A549 (cell line): ENCODE measurements around the gene DISP3. TPM values are rescaled to one million over a fixed set of nuclear protein-coding genes. Genes with fewer than 3 reads are reported as not detected.

ENCODE experiments used
- ATAC-seq, 2 experiments: fragments of 200-7000 bp in 1 of 2; fragments of >200 bp in 1 of 2; cut with Nextera tagmentation in 1 of 2; cut with Tn5 transposase in 1 of 2; 3 replicates each; pipeline versions ENCODE4 v1.8.0 to v1.9.1; 2018 to 2020; ENCODE audit warnings: mild to moderate bottlenecking in 1 of 2, moderate library complexity in 1 of 2
- CTCF ChIA-PET: fragments of 300-600 bp; sonication (Branson Sonifier 250); formaldehyde crosslinking; extraction: SDS; loops from one replicate; lab custom pipeline; 2021; ENCODE audit warnings: antibody characterized with exemption, inconsistent platforms; lab: Yijun Ruan, JAX
- POLR2A ChIA-PET: fragments of 350-600 bp; formaldehyde crosslinking; extraction: SDS; loops from one replicate; lab custom pipeline; 2021; ENCODE audit warnings: antibody characterized with exemption, inconsistent platforms; lab: Yijun Ruan, JAX
- DNase-seq, 2 experiments: peaks; one replicate each; pipeline versions ENCODE4 v3.0.0 to v3.0.0-alpha.2; 2011 to 2016; ENCODE audit warnings: low read depth in 1 of 2, low spot score in 1 of 2
- FAIRE-seq: peaks from 2 replicates; lab custom pipeline; 2011; peaks lifted over from hg19 to GRCh38; lab: Jason Lieb, UNC
- H3K27ac ChIP-seq, 2 experiments: fragments of >200 bp; sonication (Bioruptor Twin); formaldehyde crosslinking; 3 replicates each; pipeline ENCODE4 v1.5.1; 2016 to 2017
- H3K4me1 ChIP-seq: fragments of >200 bp; sonication (Bioruptor Twin); formaldehyde crosslinking; 3 replicates; pipeline ENCODE4 v1.6.1; 2016
- H3K4me2 ChIP-seq: fragments of >200 bp; sonication (Bioruptor Twin); formaldehyde crosslinking; 3 replicates; pipeline ENCODE4 v1.6.1; 2016
- H3K4me3 ChIP-seq: fragments of >200 bp; sonication (Bioruptor Twin); formaldehyde crosslinking; 3 replicates; pipeline ENCODE4 v1.5.1; 2016
- H3K9me3 ChIP-seq: fragments of >200 bp; sonication (Bioruptor Twin); formaldehyde crosslinking; 3 replicates; pipeline ENCODE4 v1.6.1; 2016
- ATOH8 ChIP-seq: fragments of 250-450 bp; sonication (Bioruptor Pico); IDR thresholded peaks from 2 replicates; pipeline ENCODE4 v1.5.0; 2020; ENCODE audit warnings: low read depth, mild to moderate bottlenecking, moderate library complexity
- CBX8 ChIP-seq: fragments of 200-600 bp; sonication (generic); IDR thresholded peaks from 2 replicates; pipeline ENCODE4 v1.6.1; 2016
- EHMT2 ChIP-seq: fragments of 200-600 bp; sonication (generic); IDR thresholded peaks from 2 replicates; pipeline ENCODE4 v1.6.1; 2016; ENCODE audit warnings: antibody characterized with exemption, low read depth, mild to moderate bottlenecking, moderate library complexity
- ELK1 ChIP-seq: fragments of 150-350 bp; IDR thresholded peaks from 2 replicates; pipeline ENCODE4 v1.6.1; 2014; ENCODE audit warnings: low read depth, mild to moderate bottlenecking, low read length
- ESRRA ChIP-seq: fragments of 150-350 bp; IDR thresholded peaks from 2 replicates; pipeline ENCODE4 v1.6.1; 2014; ENCODE audit warnings: mild to moderate bottlenecking, low read length, borderline replicate concordance
- FOSB ChIP-seq: fragments of 250-450 bp; sonication (Bioruptor Pico); IDR thresholded peaks from 2 replicates; pipeline ENCODE4 v1.5.0; 2020; ENCODE audit warnings: mild to moderate bottlenecking, moderate library complexity
- FOSL2 ChIP-seq, 2 experiments: fragments of 450-650 bp in 1 of 2; fragments of >200 bp in 1 of 2; sonication (Bioruptor Twin) in 1 of 2; formaldehyde crosslinking; IDR thresholded peaks; 2 replicates each; pipeline versions ENCODE4 v1.5.0 to v1.6.1; 2016 to 2020; ENCODE audit warnings: mild to moderate bottlenecking in 1 of 2, moderate library complexity in 1 of 2
- FOXS1 ChIP-seq: fragments of 250-450 bp; sonication (Bioruptor Pico); IDR thresholded peaks from 2 replicates; pipeline ENCODE4 v1.5.0; 2020; ENCODE audit warnings: mild to moderate bottlenecking, moderate library complexity
- HEYL ChIP-seq: fragments of 250-450 bp; sonication (Bioruptor Pico); IDR thresholded peaks from 2 replicates; pipeline ENCODE4 v1.8.0; 2021; ENCODE audit warnings: mild to moderate bottlenecking, moderate library complexity
- HOXB13 ChIP-seq: fragments of 250-450 bp; sonication (Bioruptor Pico); IDR thresholded peaks from 2 replicates; pipeline ENCODE4 v1.5.0; 2020; ENCODE audit warnings: low read depth, mild to moderate bottlenecking, moderate library complexity
- JUN ChIP-seq, 2 experiments: fragments of >200 bp; sonication (Bioruptor Twin); formaldehyde crosslinking; IDR thresholded peaks; 2 replicates in 1 of 2; 3 replicates in 1 of 2; pipeline ENCODE4 v1.6.1; 2016 to 2017
- JUNB ChIP-seq: fragments of >200 bp; sonication (Bioruptor Twin); formaldehyde crosslinking; IDR thresholded peaks from 2 replicates; pipeline ENCODE4 v1.6.1; 2016
- KDM5A ChIP-seq: fragments of 200-600 bp; sonication (generic); IDR thresholded peaks from 2 replicates; pipeline ENCODE4 v1.6.1; 2016; ENCODE audit warnings: antibody characterized with exemption, mild to moderate bottlenecking
- MAFK ChIP-seq: fragments of 450-650 bp; IDR thresholded peaks from 2 replicates; pipeline ENCODE4 v1.6.1; 2014; ENCODE audit not compliant: partially characterized antibody
- MYC ChIP-seq: IDR thresholded peaks from 2 replicates; pipeline ENCODE4 v1.6.1; 2012; ENCODE audit warnings: mild to moderate bottlenecking, inconsistent platforms, low read length, improper control_type of control experiment, borderline replicate concordance
- NFE2L2 ChIP-seq: fragments of 150-350 bp; conservative IDR thresholded peaks from 2 replicates; pipeline ENCODE4 v1.6.1; 2014; ENCODE audit warnings: low read length
- NPAS2 ChIP-seq: fragments of 250-450 bp; sonication (Bioruptor Pico); IDR thresholded peaks from 2 replicates; pipeline ENCODE4 v1.8.0; 2022; ENCODE audit warnings: mild to moderate bottlenecking, moderate library complexity, borderline replicate concordance
- POLR2AphosphoS2 ChIP-seq: conservative IDR thresholded peaks from 2 replicates; pipeline ENCODE4 v1.6.1; 2012; ENCODE audit warnings: low read length, improper control_type of control experiment, inconsistent platforms
- RNF2 ChIP-seq: fragments of 200-600 bp; sonication (generic); IDR thresholded peaks from 2 replicates; pipeline ENCODE4 v1.6.1; 2016; ENCODE audit warnings: low read depth, mild to moderate bottlenecking, antibody characterized with exemption, moderate library complexity, borderline replicate concordance
- TFCP2L1 ChIP-seq: fragments of 250-450 bp; sonication (Bioruptor Pico); IDR thresholded peaks from 2 replicates; pipeline ENCODE4 v1.5.0; 2021; ENCODE audit warnings: mild to moderate bottlenecking
- ZC3H11A ChIP-seq: fragments of 450-650 bp; IDR thresholded peaks from 2 replicates; pipeline ENCODE4 v1.6.1; 2014; ENCODE audit warnings: antibody characterized with exemption, mild to moderate bottlenecking
- WGBS: methylation state at CpG from one replicate; pipeline ENCODE4 v1.1.6; 2017; ENCODE audit errors: missing lambda C conversion rate; 5-methylcytosine and 5-hydroxymethylcytosine counted together
- polyA plus RNA-seq, 4 experiments: library from polyadenylated mRNA; depleted of rRNA in 3 of 4; stranded (reverse); fragments of >200 nt; fragmentation: RNase III in 1 of 4; extraction: RNeasy Plus Mini Kit Qiagen cat#74134 plus additional on column Dnase treatment in 1 of 4; gene quantifications; 2 replicates in 3 of 4; 3 replicates in 1 of 4; pipeline ENCODE4 v1.2.3, GENCODE V29; 2011 to 2017

Gene DISP3
- polyA plus RNA-seq, 2 of the 4 experiments (the other 2 are of a cell fraction) = 0.09 to 0.22 TPM

GRCh38 chr1:11570821-11571380, 91.9 kb downstream of the DISP3 start:
- no peak for ATAC-seq
- Histone ChIP-seq H3K4me1 (no peaks in the 10 kb centered on the region), H3K4me2 (no peak overlapping the region), H3K9me3 (no peaks in the 10 kb centered on the region), H3K27ac (no peak overlapping the region), H3K4me3 (no peak overlapping the region)
- WGBS = 4% methylated on average over 5 of the region's 16 CpGs
- DNase-seq = no peak
- ChIA-PET POLR2A (no interaction called here), CTCF (no interaction called here)
- no peak for FAIRE-seq
- TF ChIP-seq EHMT2 = no peak

- Histone ChIP-seq H3K4me3 (no peak overlapping the region), H3K4me1 (no peaks in the 10 kb centered on the region), H3K9me3 (no peaks in the 10 kb centered on the region), H3K27ac (no peak overlapping the region), H3K4me2 (no peak overlapping the region)
- TF ChIP-seq HOXB13 (CRISPR knock-in tag) (no peak), FOXS1 (no peak)
- CTCF ChIA-PET = interaction anchor here (0.9 to 1.0 kb wide), 2 partner anchors 71 to 91 kb away, joined by 3 to 4 read pairs; no protein-coding TSS in a partner anchor
- POLR2A ChIA-PET = no interaction called here
- DNase-seq (peak in 1 of 2 experiments; percentile 23), ATAC-seq (peak; percentile 45 to 69; a peak in 3 of 6 replicates), FAIRE-seq (no peak)
- 29% methylated on average over 5 of the region's 9 CpGs for WGBS
Observed at GRCh38 chr1:11571906-11572616, 93.1 kb downstream of the DISP3 start.

- POLR2A ChIA-PET = no interaction called here
- TF ChIP-seq NPAS2 = no peak
- TF ChIP-seq ELK1 = no peak
- no peak for TF ChIP-seq ZC3H11A
- no peak for TF ChIP-seq CBX8
- no peak for TF ChIP-seq ESRRA
- TF ChIP-seq NFE2L2 = no peak
- no peak for TF ChIP-seq JUNB
- TF ChIP-seq MYC = no peak
- TF ChIP-seq FOSB (CRISPR knock-in tag) = no peak
- TF ChIP-seq ATOH8 (CRISPR knock-in tag) = no peak
- no peak for TF ChIP-seq RNF2
- TF ChIP-seq MAFK = no peak
- TF ChIP-seq JUN (IDR thresholded peaks at IDR 0.05) = no peak
- TF ChIP-seq HEYL (CRISPR knock-in tag) = no peak
- no peak for TF ChIP-seq POLR2AphosphoS2
- TF ChIP-seq FOSL2 (IDR thresholded peaks at IDR 0.05) = no peak
- TF ChIP-seq FOSL2 (CRISPR knock-in tag; IDR thresholded peaks at IDR 0.05) = no peak
- TF ChIP-seq KDM5A = no peak
- TF ChIP-seq TFCP2L1 (CRISPR knock-in tag) = no peak
Observed at GRCh38 chr1:11573116-11573692, 94.2 kb downstream of the DISP3 start.

More at GRCh38 chr1:11573116-11573692, 94.2 kb downstream of the DISP3 start:
- FAIRE-seq (no peak), ATAC-seq (no peak), DNase-seq (no peak)
- no peak overlapping the region for H3K4me2 ChIP-seq
- CTCF ChIA-PET = no interaction called here
- WGBS = 19% methylated on average over 5 of the region's 5 CpGs
- no peak overlapping the region for H3K27ac ChIP-seq
- no peak overlapping the region for H3K4me3 ChIP-seq
- H3K4me1 ChIP-seq = no peaks in the 10 kb centered on the region
- no peaks in the 10 kb centered on the region for H3K9me3 ChIP-seq
